ENCODE data around the gene DIO1.

Gene DIO1

DNA sequence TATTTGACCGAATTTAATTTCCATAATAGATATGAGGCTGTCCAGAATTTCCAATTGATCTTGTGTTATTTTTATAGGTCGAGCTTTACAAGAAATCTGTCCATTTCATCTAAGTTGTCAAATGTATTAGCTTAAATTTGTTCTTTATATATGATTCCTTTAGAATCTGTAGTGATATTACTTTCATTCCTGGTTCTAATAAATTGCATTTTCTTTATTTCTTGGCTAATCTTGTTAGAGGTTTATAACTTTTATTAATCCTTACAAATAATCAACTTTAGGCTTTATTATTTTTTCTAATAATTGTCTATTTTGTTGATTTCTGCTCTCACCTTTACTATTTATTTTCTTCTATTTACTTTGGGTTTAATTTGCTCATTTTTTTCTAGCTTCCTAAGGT lies 37.5 kb downstream of the DIO1 start:
- no peaks in the 10 kb centered on the region; the same call in 1 of the 2 replicates for H3K79me2 ChIP-seq (ENCODE audit: control insufficient read depth, low read length)
- H3K27ac ChIP-seq (ENCODE audit: low read depth, low read length): no peak overlapping the region
- H3K4me2 ChIP-seq (ENCODE audit: low read length): no peak overlapping the region
- peaks cover 48% of the 10 kb centered on the region for H3K36me3 ChIP-seq (ENCODE audit: control insufficient read depth, low read length)
- H3K9me2 ChIP-seq (replicated peaks; ENCODE audit: control insufficient read depth, low read length): no peaks in the 10 kb centered on the region
- H3K9me3 ChIP-seq (ENCODE audit: control insufficient read depth, insufficient read depth, low read length): peaks cover 9% of the 10 kb centered on the region
- H4K20me1 ChIP-seq (ENCODE audit: control insufficient read depth, insufficient read depth, low read depth, low read length): no peaks in the 10 kb centered on the region
- no peaks in the 10 kb centered on the region for H3F3A ChIP-seq (ENCODE audit: control insufficient read depth, insufficient read depth)
- H3K4me3 ChIP-seq (ENCODE audit: low read length): no peak overlapping the region
- no peaks in the 10 kb centered on the region for H3K27me3 ChIP-seq (ENCODE audit: control insufficient read depth, low read length)
- no peaks in the 10 kb centered on the region for H3K4me1 ChIP-seq (ENCODE audit: control insufficient read depth, low read length)
- TF ChIP-seq EZH2phosphoT487 (IDR thresholded peaks at IDR 0.05; ENCODE audit: borderline replicate concordance, low read length): no peak
- TF ChIP-seq, protein P1, sequence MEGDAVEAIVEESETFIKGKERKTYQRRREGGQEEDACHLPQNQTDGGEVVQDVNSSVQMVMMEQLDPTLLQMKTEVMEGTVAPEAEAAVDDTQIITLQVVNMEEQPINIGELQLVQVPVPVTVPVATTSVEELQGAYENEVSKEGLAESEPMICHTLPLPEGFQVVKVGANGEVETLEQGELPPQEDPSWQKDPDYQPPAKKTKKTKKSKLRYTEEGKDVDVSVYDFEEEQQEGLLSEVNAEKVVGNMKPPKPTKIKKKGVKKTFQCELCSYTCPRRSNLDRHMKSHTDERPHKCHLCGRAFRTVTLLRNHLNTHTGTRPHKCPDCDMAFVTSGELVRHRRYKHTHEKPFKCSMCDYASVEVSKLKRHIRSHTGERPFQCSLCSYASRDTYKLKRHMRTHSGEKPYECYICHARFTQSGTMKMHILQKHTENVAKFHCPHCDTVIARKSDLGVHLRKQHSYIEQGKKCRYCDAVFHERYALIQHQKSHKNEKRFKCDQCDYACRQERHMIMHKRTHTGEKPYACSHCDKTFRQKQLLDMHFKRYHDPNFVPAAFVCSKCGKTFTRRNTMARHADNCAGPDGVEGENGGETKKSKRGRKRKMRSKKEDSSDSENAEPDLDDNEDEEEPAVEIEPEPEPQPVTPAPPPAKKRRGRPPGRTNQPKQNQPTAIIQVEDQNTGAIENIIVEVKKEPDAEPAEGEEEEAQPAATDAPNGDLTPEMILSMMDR (IDR thresholded peaks at IDR 0.05; ENCODE audit: low read depth, low read length, poor library complexity, severe bottlenecking): no peak

DNA sequence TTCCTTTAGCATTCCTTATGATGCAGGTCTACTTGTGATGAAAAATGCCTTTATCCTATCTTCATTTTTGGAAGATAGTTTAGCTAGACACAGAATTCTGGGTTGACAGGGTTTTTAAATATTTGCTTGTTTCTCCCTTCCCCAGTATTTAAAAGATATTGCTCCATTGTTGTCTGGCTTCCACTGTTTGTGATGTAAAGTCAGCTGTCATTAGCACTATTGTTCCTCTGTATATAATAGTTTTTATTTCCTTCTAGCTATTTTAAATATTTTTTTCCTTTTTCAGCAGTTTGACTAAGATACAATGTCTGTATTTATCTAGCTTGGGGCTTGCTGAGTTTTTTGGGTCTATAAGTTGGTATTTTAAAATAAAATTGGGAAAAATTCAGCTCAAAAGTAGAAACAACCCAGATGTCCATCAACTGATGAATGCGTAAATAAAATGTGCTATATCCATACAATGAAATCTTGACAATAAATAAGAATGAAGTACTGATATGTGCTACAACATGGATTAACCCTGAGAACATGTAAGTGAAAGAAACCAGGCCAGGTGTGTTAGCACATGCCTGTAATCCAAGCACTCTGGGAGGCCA lies 40.3 kb downstream of the DIO1 start:
- H3K79me2 ChIP-seq (ENCODE audit: control insufficient read depth, low read length): peaks cover 3% of the 10 kb centered on the region; the same call in 1 of the 2 replicates
- H3K9me2 ChIP-seq (replicated peaks; ENCODE audit: control insufficient read depth, low read length): no peaks in the 10 kb centered on the region
- no peak overlapping the region for H3K4me3 ChIP-seq (ENCODE audit: low read length)
- H3K9me3 ChIP-seq (ENCODE audit: control insufficient read depth, insufficient read depth, low read length): peaks cover 9% of the 10 kb centered on the region
- H3K4me1 ChIP-seq (ENCODE audit: control insufficient read depth, low read length): no peaks in the 10 kb centered on the region
- no peaks in the 10 kb centered on the region for H4K20me1 ChIP-seq (ENCODE audit: control insufficient read depth, insufficient read depth, low read depth, low read length)
- TF ChIP-seq EZH2phosphoT487 (IDR thresholded peaks at IDR 0.05; ENCODE audit: borderline replicate concordance, low read length): no peak
- TF ChIP-seq, protein P1 (IDR thresholded peaks at IDR 0.05; ENCODE audit: low read depth, low read length, poor library complexity, severe bottlenecking): no peak
- no peaks in the 10 kb centered on the region for H3K27me3 ChIP-seq (ENCODE audit: control insufficient read depth, low read length)
- H3F3A ChIP-seq (ENCODE audit: control insufficient read depth, insufficient read depth): no peaks in the 10 kb centered on the region
- H3K4me2 ChIP-seq (ENCODE audit: low read length): no peak overlapping the region
- H3K27ac ChIP-seq (ENCODE audit: low read depth, low read length): no peak overlapping the region
- H3K36me3 ChIP-seq (ENCODE audit: control insufficient read depth, low read length): peaks cover 44% of the 10 kb centered on the region

DNA sequence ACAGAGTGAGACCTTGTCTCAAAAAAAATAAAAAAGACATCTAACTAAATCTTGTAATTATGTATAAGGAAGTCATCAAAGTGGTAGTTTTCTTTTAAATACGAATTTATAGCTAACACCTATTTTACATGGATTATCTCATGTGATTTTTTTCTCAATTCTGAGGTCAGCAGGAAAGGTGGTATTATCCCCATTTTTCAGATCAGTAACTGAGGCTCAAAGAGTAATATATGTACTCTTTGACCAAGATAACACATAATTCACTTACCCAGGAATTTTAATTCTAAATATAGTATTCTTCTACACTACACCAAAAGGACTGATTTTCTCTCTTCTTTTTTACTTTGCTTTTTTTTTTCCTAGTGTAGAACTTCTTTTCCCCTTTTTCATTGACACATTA lies 42.4 kb downstream of the DIO1 start:
- Histone ChIP-seq H3K9me2 (replicated peaks; ENCODE audit: control insufficient read depth, low read length) (no peaks in the 10 kb centered on the region), H3K36me3 (ENCODE audit: control insufficient read depth, low read length) (peaks cover 49% of the 10 kb centered on the region), H4K20me1 (ENCODE audit: control insufficient read depth, insufficient read depth, low read depth, low read length) (no peaks in the 10 kb centered on the region), H3K4me2 (ENCODE audit: low read length) (no peak overlapping the region), H3K27me3 (ENCODE audit: control insufficient read depth, low read length) (no peaks in the 10 kb centered on the region), H3K9me3 (ENCODE audit: control insufficient read depth, insufficient read depth, low read length) (peaks cover 9% of the 10 kb centered on the region), H3K4me1 (ENCODE audit: control insufficient read depth, low read length) (no peaks in the 10 kb centered on the region), H3F3A (ENCODE audit: control insufficient read depth, insufficient read depth) (peaks cover 6% of the 10 kb centered on the region; the same call in 1 of the 2 replicates), H3K79me2 (ENCODE audit: control insufficient read depth, low read length) (peaks cover 12% of the 10 kb centered on the region), H3K27ac (ENCODE audit: low read depth, low read length) (no peak overlapping the region), H3K4me3 (ENCODE audit: low read length) (no peak overlapping the region)
- no peak for TF ChIP-seq EZH2phosphoT487 (IDR thresholded peaks at IDR 0.05; ENCODE audit: borderline replicate concordance, low read length)
- TF ChIP-seq, protein P1 (IDR thresholded peaks at IDR 0.05; ENCODE audit: low read depth, low read length, poor library complexity, severe bottlenecking): no peak

Measured in DOHH2 (cell line).